Colonic mucosa (tissue), 4 donors: ENCODE data around the gene CAPN10. TPM values are rescaled to one million over a fixed set of nuclear protein-coding genes. Genes with fewer than 3 reads are reported as not detected.

Source experiments
- DNase-seq: peaks from one replicate; pipeline ENCODE4 v3.0.0-alpha.2; 2020
- H3K27ac ChIP-seq: fragments of 200-600 bp; one replicate; pipeline ENCODE4 v1.8.0; 2021
- H3K27me3 ChIP-seq: fragments of 200-600 bp; one replicate; pipeline ENCODE4 v1.8.0; 2021
- H3K36me3 ChIP-seq: fragments of 200-600 bp; one replicate; pipeline ENCODE4 v1.8.0; 2021
- H3K4me1 ChIP-seq: fragments of 200-600 bp; one replicate; pipeline ENCODE4 v1.8.0; 2021; ENCODE audit warnings: mild to moderate bottlenecking
- H3K4me3 ChIP-seq: fragments of 200-600 bp; one replicate; pipeline ENCODE4 v1.8.0; 2021
- H3K9ac ChIP-seq, 2 donors: one replicate each; pipeline ENCODE4 v1.7.0; 2013; ENCODE audit warnings: control low read depth in 2 of 2, low read depth in 2 of 2, low read length in 2 of 2
- H3K9me3 ChIP-seq: fragments of 200-600 bp; one replicate; pipeline ENCODE4 v1.8.0; 2021
- intact Hi-C: fragments of 100-400 bp; cut with DNase I; formaldehyde crosslinking; loops from one replicate; pipeline ENCODE4 v1.14.1; 2022
- total RNA-seq, 2 donors: library from RNA; stranded (reverse); fragmentation: NEBNext Ultra II Directional in 1 of 2; extraction: Animal tissue kit (Norgen Biotek cat#: 25700) in 1 of 2; gene quantifications; one replicate each; pipeline ENCODE4 v1.2.1, GENCODE V29; 2021
- TF ChIP-seq, protein P1 (sequence below): fragments of 200-600 bp; IDR thresholded peaks from one replicate; pipeline ENCODE4 v1.8.0; 2022; ENCODE audit warnings: antibody characterized with exemption, mild to moderate bottlenecking
- donor health status: healthy.
- donor health status: DM: no; HTN: no; CAD: no.
- donor health status: DM: no; HTN: no; CAD: no.

CAPN10 gene
- total RNA-seq, 2 donors from 2014 or later: 29.1 to 47.8 TPM

DNA sequence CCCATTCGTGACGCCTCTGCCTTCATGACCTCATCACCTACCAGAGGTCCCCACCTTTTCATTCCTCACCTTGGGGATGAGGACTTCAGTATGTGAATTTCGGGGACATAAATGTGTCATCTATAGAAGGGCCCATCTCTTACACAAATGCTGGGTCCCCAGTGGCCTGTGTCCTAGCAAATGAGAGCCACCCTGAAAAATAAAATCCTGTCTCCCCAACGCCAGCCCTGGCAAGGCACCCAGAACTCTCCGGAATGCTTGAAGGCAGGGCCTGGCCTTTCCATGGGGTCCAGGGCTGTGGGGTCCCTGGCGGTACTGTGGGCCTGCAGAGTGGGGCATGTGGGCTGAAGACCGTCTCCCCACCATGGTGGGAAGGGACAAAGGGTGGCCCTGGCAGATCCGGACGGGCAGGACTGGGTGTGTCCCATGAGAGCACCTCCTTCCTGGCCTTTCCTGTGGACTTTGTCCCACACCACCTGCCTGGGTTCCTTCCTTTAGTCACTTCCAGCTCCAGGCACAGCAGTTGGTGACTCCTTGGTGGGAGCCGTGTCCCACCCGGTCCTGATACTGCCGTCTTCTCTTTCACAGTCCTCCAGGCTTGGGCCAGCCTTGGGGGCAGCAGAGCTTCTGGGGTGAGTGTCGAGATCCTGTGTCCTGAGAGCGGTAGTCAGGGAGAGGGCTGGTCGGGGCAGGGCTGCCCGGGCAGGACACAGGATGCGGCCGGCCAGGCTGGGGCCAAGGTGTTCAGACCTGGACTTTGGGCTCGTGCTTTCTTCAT, 18.6 kb downstream of the CAPN10 start:
- Histone ChIP-seq H3K27ac (peak overlapping the region; percentile 82), H3K36me3 (no peaks in the 10 kb centered on the region), H3K9ac (peak overlapping the region; percentile 45 to 91), H3K4me1 (peaks cover 11% of the 10 kb centered on the region), H3K27me3 (no peaks in the 10 kb centered on the region), H3K4me3 (peak overlapping the region; percentile 36), H3K9me3 (no peaks in the 10 kb centered on the region)
- TF ChIP-seq, protein P1, sequence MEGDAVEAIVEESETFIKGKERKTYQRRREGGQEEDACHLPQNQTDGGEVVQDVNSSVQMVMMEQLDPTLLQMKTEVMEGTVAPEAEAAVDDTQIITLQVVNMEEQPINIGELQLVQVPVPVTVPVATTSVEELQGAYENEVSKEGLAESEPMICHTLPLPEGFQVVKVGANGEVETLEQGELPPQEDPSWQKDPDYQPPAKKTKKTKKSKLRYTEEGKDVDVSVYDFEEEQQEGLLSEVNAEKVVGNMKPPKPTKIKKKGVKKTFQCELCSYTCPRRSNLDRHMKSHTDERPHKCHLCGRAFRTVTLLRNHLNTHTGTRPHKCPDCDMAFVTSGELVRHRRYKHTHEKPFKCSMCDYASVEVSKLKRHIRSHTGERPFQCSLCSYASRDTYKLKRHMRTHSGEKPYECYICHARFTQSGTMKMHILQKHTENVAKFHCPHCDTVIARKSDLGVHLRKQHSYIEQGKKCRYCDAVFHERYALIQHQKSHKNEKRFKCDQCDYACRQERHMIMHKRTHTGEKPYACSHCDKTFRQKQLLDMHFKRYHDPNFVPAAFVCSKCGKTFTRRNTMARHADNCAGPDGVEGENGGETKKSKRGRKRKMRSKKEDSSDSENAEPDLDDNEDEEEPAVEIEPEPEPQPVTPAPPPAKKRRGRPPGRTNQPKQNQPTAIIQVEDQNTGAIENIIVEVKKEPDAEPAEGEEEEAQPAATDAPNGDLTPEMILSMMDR: no peak
- intact Hi-C loops: loop anchor here (10.0 kb wide), 1 partner anchor 90 kb away; no protein-coding TSS in a partner anchor
- peak; percentile 91 for DNase-seq

DNA sequence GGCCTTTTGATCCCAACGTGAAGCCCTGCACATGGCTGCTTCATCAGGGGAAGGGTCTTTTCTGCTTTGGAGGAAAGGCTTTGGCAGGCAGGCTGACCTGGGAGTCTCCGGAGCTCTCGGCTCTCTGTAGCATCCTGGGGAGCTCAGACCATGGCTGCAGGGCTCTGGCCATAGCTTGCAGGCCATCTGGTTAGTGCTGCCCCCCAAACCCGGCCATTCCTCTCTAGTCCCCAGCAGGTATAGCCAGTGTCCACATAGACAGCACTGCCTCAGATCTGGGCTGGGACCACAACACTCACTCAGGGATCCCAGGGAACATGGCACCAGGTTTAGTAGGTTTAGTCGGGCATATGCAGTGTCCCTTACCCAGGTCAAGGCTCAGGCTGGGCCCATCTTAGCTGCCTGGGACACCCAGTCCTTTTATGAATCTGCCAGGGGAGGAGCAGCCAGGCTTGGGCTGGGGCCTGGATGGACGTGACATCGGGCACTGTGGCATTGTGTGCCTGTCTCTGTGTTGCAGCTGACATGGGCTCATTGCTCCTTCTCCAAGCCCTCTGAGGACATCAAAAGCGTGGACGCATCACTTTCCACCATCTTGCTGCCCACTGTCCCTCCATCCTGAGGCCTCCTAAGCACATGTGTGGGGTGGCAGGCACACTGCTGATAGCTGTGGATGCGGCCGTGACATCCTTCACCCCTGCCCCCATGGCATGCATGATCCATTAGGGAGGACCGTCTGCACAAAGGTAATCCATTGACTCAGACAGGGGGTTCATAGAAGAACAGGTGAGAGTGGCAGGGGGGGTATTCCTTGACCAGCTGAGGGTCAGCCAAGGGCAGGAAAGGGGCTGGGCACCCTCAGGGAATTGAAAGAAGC, 19.6 kb downstream of the CAPN10 start:
- peak overlapping the region; percentile 20 to 91 for H3K9ac ChIP-seq
- no peaks in the 10 kb centered on the region for H3K27me3 ChIP-seq
- no peaks in the 10 kb centered on the region for H3K9me3 ChIP-seq
- intact Hi-C loops: loop anchor here (10.0 kb wide), 1 partner anchor 91 kb away; no protein-coding TSS in a partner anchor
- no peak for DNase-seq
- peak overlapping the region; percentile 36 for H3K4me3 ChIP-seq
- H3K4me1 ChIP-seq: peaks cover 11% of the 10 kb centered on the region
- TF ChIP-seq, protein P1: no peak
- no peaks in the 10 kb centered on the region for H3K36me3 ChIP-seq
- H3K27ac ChIP-seq: peak overlapping the region; percentile 82

DNA sequence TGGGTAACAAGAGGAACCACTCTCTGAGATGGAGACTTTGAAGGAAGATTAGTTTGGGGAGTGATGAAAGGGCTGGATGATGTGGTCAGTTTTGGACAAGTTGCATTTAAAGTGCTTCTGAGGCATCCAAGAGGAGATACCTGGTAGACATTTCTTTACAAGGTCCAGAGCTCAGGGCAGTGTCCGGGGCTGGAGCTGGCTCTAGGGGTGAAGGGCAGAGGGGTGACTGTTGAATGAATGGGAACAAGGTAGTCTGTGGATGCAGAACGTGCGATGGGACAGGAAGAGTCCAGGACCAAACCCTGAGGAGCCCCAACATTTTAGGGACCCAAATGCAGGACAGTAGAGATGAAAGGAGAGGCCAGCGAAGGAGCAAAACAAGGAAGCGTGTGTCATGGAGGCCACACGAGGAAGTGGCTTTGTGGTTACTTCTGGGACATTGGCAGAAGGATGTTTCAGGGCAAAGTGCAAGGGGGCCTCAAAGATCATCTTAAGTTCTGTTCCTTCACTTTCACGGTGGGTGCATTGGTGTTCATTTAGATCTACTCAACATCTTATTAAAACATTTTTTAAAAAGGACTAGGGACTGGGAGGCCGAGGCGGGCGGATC, 25.2 kb downstream of the CAPN10 start:
- Histone ChIP-seq H3K27me3 (no peaks in the 10 kb centered on the region), H3K4me3 (no peak overlapping the region), H3K36me3 (no peaks in the 10 kb centered on the region), H3K4me1 (no peaks in the 10 kb centered on the region), H3K27ac (no peak overlapping the region), H3K9me3 (no peaks in the 10 kb centered on the region), H3K9ac (no peak overlapping the region)
- no peak for DNase-seq
- intact Hi-C loops: no loop called here
- TF ChIP-seq, protein P1: no peak

DNA sequence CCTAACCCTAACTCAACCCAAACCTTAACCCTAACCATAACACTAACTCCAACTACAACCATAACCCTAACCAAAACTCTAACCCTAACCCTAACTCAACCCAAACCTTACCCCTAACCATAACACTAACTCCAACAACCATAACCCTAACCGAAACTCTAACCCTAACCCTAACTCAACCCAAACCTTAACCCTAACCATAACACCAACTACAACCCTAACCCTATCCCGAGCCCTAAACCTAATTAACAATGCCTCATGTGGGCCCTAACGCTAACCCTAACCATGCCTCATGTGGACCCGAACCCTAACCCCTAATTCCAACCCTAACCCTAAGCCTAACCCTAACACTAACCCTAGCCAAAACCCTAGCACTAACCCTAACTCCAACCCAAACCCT, 27.2 kb downstream of the CAPN10 start:
- TF ChIP-seq, protein P1: no peak
- no peak for DNase-seq
- H3K4me3 ChIP-seq: no peak overlapping the region
- no peaks in the 10 kb centered on the region for H3K27me3 ChIP-seq
- H3K9ac ChIP-seq: no peak overlapping the region
- H3K9me3 ChIP-seq: no peaks in the 10 kb centered on the region
- no peak overlapping the region for H3K27ac ChIP-seq
- H3K4me1 ChIP-seq: no peaks in the 10 kb centered on the region
- H3K36me3 ChIP-seq: no peaks in the 10 kb centered on the region
- intact Hi-C loops: no loop called here

DNA sequence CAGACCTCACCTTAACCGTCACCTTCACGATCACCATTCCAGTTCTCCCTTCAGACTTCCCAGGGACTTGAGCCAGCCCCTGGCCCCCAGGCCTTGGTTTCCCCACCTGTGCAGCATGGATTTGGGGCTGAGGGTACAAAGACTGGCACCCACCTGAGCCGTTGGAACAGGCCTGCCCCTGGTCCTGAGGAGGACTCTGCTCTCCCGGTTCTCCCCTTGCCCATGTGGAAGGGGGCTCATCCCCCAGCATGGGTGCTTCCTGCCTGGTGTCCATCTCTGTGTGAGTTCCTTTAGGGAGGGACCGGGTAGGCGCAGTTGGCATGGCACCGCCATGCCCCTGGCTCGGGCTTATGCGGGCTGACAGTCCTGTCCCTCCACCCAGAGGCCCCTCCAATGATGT, 27.9 kb downstream of the CAPN10 start:
- Histone ChIP-seq H3K4me3 (no peak overlapping the region), H3K27me3 (no peaks in the 10 kb centered on the region), H3K4me1 (no peaks in the 10 kb centered on the region), H3K27ac (no peak overlapping the region), H3K9me3 (no peaks in the 10 kb centered on the region), H3K9ac (no peak overlapping the region), H3K36me3 (no peaks in the 10 kb centered on the region)
- TF ChIP-seq, protein P1: no peak
- no peak for DNase-seq
- intact Hi-C loops: no loop called here
